Skeletal muscle cell (primary cell): ENCODE results near the gene BPTF.
"Not testable (repeated sequence)": the region's sequence is repeated elsewhere in the genome, so short reads cannot be mapped to it uniquely, and the experiment has no call there.

Experiments used
- DNase-seq: peaks from one replicate; pipeline ENCODE4 v3.0.0-alpha.2; 2010; ENCODE audit warnings: low read depth
- H3K4me3 ChIP-seq: 2 replicates; pipeline ENCODE4 v1.5.1; 2011; ENCODE audit warnings: low read depth, mild to moderate bottlenecking, control low read depth, low read length, moderate library complexity

Gene BPTF, protein sequence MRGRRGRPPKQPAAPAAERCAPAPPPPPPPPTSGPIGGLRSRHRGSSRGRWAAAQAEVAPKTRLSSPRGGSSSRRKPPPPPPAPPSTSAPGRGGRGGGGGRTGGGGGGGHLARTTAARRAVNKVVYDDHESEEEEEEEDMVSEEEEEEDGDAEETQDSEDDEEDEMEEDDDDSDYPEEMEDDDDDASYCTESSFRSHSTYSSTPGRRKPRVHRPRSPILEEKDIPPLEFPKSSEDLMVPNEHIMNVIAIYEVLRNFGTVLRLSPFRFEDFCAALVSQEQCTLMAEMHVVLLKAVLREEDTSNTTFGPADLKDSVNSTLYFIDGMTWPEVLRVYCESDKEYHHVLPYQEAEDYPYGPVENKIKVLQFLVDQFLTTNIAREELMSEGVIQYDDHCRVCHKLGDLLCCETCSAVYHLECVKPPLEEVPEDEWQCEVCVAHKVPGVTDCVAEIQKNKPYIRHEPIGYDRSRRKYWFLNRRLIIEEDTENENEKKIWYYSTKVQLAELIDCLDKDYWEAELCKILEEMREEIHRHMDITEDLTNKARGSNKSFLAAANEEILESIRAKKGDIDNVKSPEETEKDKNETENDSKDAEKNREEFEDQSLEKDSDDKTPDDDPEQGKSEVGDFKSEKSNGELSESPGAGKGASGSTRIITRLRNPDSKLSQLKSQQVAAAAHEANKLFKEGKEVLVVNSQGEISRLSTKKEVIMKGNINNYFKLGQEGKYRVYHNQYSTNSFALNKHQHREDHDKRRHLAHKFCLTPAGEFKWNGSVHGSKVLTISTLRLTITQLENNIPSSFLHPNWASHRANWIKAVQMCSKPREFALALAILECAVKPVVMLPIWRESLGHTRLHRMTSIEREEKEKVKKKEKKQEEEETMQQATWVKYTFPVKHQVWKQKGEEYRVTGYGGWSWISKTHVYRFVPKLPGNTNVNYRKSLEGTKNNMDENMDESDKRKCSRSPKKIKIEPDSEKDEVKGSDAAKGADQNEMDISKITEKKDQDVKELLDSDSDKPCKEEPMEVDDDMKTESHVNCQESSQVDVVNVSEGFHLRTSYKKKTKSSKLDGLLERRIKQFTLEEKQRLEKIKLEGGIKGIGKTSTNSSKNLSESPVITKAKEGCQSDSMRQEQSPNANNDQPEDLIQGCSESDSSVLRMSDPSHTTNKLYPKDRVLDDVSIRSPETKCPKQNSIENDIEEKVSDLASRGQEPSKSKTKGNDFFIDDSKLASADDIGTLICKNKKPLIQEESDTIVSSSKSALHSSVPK (N-terminal part only)

DNA sequence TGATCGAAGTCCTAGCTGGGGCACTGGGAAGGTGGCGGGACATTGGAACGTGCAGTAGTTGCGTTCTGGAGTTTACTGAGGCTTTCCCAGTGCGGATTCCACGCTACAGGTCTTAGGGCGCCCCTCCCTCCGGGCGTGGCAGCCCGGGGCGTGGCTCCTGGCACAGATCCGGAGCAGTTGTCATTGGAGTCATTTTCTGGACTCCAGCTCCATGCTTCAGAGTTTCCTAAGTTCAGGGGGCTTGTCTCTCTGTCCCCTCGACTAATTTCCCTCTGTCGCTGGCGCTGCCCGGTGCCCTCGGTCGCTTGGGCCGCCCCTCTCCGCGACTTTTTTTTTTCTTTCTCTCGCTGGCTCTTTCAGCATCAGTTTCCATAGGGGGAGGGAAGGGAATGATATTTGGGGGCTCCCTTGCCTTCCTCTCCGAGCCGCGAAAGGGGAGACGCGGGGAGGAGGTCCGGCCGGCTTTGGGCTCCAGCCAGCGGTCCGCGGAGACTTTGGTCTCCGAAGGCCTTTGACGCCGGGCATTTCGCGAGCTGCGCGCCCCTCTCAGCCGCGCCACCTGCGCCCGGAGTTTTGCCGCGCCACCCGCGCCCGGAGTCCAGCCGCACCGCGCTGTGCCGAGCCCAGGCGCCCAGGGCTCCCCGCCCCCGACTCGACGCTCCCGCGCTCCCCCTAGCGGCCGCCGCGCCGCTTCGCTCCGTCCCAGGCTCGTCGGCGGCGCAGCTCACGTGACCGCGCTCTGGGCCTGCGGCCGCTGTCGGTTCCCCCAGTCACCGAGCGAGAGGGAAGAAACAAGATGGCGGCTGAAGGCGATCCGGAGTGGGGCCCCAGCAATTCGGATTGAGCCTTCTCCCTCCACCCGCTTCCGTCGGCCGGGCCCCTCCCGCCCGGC is at the start of gene BPTF:
Gene BPTF, plus strand, starts transcription at position 769 of the 892 bp plus-strand sequence. CDS start 222 bp downstream, outside the sequence.
- peak; percentile 55 for DNase-seq
- H3K4me3 ChIP-seq = peak within 1 kb of the TSS; percentile 59

GRCh38 chr17:67779098-67779672 is 46.1 kb upstream of the BPTF start:
- no peak overlapping the region for H3K4me3 ChIP-seq
- peak; percentile 76 for DNase-seq

- no peak for DNase-seq
Observed at GRCh38 chr17:67784364-67785121, 40.8 kb upstream of the BPTF start.

DNA sequence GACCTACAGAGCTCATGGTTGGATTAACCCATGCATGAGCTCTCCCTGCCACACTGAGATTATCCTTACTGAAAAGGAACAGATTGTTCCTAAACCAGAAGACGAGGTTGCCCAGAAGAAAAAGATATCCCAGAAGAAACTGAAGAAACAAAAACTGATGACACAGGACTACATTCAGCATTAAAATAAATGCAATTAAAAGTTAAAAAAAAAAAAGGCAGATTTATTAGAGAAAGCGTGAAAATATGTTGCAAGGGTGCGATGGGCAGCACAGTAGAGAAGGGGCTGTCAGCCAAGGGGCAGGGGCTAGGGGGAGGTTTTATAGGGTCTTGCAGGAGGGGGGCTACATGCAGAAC is 40.2 kb upstream of the BPTF start:
- no peak overlapping the region for H3K4me3 ChIP-seq
- no peak for DNase-seq

More at GRCh38 chr17:67784364-67785121, 40.8 kb upstream of the BPTF start:
- H3K4me3 ChIP-seq = no peak overlapping the region

- H3K4me3 ChIP-seq = no peak overlapping the region
- DNase-seq = no peak
Observed at GRCh38 chr17:67785504-67785903, 39.8 kb upstream of the BPTF start.

GRCh38 chr17:67800495-67800928 is 24.8 kb upstream of the BPTF start:
- DNase-seq = peak; percentile 29
- no peak overlapping the region for H3K4me3 ChIP-seq

DNA sequence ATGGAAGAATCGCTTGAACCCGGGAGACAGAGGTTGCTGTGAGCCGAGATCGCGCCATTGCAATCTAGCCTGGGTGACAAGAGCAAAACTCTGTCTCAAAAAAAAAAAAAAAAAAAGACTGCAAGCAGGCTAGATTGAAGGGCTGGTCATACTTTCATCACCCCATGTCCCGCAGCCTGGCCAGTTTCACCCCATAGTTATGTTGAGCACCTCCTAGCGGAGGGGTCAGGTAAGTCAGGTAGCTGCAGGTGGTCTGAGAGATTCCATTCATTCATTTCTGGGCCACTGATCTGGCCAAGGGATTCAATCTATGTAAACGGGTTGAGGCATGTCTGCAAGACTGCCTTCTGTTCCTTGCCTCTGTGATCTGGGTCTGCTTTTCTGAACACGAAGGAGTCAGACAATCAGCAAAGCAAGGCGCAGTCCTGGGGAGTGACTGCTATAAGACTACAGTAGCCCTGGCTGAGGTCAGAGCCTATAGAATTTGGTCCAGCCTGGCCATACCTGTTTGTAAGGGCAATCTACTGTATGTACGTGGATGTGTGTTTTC is 23.6 kb upstream of the BPTF start:
- no peak for DNase-seq
- no peak overlapping the region for H3K4me3 ChIP-seq

- DNase-seq = no peak
- no peak overlapping the region for H3K4me3 ChIP-seq
Observed at GRCh38 chr17:67810464-67810863, 14.8 kb upstream of the BPTF start.

GRCh38 chr17:67812380-67812779 is 12.9 kb upstream of the BPTF start:
- DNase-seq = not testable (repeated sequence)

GRCh38 chr17:67813803-67814180 is 11.5 kb upstream of the BPTF start:
- no peak overlapping the region for H3K4me3 ChIP-seq
- no peak for DNase-seq

More at GRCh38 chr17:67812380-67812779, 12.9 kb upstream of the BPTF start:
- not testable (repeated sequence) for H3K4me3 ChIP-seq

- H3K4me3 ChIP-seq = no peak overlapping the region
- DNase-seq = no peak
Observed at GRCh38 chr17:67818110-67819002, 6.9 kb upstream of the BPTF start.

GRCh38 chr17:67819722-67820121 is 5.6 kb upstream of the BPTF start:
- H3K4me3 ChIP-seq = no peak overlapping the region
- no peak for DNase-seq

- DNase-seq = no peak
- H3K4me3 ChIP-seq = no peak overlapping the region
Observed at GRCh38 chr17:67821871-67822367, 3.4 kb upstream of the BPTF start.

GRCh38 chr17:67825627-67826601 is 611 bp downstream of the BPTF start:
- peak overlapping the region; percentile 59 for H3K4me3 ChIP-seq
- not testable (repeated sequence) for DNase-seq

DNA sequence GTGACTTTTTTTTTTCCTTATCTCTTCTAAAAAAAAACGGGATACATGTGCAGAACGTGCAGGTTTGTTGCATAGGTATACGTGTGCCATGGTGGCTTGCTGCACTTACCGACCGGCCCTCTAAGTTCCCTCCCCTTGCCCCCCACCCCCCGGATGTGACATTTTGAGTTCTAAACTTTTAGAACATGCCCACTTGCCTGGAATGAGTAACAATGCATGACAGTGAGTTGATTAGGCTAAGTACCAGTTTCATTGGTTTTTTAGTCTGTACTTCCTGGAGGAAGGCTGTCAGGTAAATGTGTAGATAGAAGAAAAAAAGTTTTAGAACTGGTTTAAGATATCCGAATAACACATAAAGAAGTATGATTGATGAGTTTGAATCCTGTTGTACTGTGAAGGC is 4.0 kb downstream of the BPTF start:
- no peak overlapping the region for H3K4me3 ChIP-seq
- DNase-seq = no peak
